Stimulated activated CD8-positive, alpha-beta memory T cell treated with anti-CD3 and anti-CD28 coated beads, Interleukin-7, amount 100 ng/mL, for 4 hours (primary cell): ENCODE data around the gene RNU1-1.
"Not testable (repeated sequence)": the region's sequence is repeated elsewhere in the genome, so short reads cannot be mapped to it uniquely, and the experiment has no call there.

Source experiments
- DNase-seq, 2 donors: peaks; one replicate each; pipeline ENCODE4 v3.0.0-alpha.2; 2020; ENCODE audit warnings: low read depth in 2 of 2

RNU1-1 gene

GRCh38 chr1:16521679-16522078, 7.6 kb upstream of the RNU1-1 start:
- not testable (repeated sequence) for DNase-seq

DNA sequence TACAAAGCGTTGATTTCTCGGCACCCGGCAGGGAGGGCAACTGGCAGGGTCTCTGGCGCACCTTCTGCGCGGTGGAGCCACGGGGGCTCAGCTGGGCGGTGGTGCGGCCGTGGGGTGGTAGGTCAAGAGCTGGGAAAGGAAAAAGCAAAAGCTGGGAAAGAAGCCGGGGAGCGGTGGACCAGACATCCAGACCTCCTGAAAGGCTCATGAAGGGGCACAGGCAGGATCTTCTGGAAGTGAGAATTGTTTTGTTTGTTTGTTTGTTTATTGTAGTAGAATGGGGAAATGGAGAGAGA, 7.2 kb upstream of the RNU1-1 start:
- no peak for DNase-seq

- not testable (repeated sequence) for DNase-seq
Observed at GRCh38 chr1:16520435-16521287, 6.6 kb upstream of the RNU1-1 start.

DNA sequence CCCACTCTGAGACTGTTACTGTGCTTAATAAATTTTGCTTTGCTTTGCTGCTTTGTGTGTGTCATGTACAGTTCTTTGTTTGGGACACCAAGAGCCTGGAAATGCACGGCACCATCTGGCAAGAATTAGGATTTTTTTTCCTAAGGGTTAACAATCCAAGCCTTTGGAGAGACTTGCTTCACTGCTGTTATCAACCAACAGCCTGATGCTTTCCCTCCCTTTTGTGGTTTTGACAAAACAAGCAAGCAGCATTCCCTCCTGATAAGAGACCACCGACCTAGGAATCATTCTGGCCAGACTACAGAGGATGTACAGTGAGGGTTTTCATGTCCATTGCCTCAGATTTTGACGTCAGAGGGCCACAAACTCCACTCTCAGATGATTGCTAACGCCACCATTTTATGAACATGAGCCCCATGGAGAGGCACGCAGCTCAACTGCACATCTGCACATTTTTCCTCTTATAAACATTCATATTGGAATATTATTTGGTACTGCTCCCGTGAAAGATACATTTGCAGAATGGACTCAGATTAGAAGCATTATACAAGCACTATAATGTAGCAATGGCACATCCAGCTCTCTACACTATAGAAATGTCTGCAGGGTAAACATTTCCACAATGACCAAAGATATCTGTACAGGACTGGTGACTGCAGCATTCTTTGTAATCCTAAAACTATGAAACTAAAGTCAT, 5.3 kb upstream of the RNU1-1 start:
- DNase-seq, result not testable (repeated sequence)

DNA sequence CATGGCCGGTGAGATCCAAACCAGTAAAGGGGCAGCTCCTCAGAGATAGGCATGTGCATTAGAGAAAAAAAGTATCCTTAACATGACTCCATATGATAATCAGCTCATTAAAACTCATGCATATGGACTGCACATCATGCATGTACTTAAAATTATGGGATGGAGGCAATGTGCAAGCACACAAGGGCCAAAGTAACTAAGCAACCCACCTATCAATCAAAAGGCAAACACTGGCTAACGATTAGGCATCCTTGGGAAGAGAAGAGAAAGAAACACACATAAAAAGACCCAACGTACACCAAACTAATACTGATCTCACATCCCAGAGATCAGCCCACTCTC, 4.8 kb upstream of the RNU1-1 start:
- not testable (repeated sequence) for DNase-seq

DNA sequence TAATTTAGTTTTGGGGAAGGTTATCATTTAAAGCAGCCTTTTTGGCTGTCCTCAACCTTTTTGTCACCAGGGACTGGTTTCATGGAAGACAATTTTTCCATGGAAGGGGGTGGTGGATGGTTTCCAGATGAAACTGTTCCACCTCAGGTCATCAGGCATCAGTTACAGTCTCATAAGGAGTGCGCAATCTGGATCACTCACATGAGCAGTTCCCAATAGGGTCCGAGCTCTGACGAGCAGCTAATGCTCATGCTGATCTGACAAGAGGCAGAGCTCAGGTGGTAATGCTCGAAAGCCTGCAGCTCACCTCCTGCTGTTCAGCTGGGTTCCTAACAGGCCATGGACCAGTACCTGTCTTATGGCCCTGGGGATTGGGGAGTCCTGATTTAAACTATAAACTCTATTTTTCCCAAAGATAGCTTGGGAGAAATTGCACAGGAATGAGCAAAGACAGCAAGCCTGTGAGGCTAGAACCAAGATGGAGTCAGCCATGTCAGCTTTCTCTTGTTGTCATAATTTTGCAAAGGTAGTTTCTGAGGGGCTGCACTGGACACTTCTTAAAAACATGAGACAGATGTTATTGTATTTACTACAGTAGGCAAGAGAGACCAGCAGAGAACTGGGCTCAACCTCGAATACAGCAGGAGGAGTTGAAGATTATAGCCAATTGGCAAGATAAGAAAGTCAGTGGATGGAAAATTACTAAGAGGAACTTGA, 2.8 kb upstream of the RNU1-1 start:
- not testable (repeated sequence) for DNase-seq

DNA sequence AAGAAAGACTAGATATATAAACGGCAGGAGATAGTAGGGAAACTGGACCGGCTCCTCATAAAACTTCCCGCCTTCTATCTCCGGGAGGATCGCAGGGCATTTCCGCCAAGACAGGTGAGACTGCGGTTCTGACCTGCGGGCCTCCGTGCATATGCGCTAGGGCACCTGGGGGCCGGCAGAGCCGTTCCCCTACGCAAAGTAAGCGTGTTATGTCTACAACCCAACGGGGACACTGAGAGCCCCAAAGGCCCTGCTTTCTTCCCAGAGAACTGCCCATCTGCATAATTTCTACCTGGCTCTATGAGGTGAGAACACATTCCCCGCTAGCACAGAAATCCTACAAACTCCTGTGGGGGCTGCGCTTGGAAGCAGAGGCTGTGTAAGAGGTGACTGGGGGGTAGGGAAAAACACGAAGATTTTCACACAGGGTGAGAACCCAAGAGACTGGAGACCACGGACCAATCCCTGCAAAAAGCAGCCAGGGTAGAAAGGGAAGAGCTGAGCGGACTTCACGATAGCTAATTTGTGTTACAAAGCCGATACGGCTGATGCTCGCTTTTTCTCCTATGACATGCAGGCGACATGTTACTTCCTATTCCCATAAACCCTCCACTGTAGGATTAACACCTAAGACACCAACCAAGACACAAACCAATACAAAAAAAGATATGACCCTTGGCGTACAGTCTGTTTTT, 526 bp downstream of the RNU1-1 start:
- peak; percentile 40 for DNase-seq

DNA sequence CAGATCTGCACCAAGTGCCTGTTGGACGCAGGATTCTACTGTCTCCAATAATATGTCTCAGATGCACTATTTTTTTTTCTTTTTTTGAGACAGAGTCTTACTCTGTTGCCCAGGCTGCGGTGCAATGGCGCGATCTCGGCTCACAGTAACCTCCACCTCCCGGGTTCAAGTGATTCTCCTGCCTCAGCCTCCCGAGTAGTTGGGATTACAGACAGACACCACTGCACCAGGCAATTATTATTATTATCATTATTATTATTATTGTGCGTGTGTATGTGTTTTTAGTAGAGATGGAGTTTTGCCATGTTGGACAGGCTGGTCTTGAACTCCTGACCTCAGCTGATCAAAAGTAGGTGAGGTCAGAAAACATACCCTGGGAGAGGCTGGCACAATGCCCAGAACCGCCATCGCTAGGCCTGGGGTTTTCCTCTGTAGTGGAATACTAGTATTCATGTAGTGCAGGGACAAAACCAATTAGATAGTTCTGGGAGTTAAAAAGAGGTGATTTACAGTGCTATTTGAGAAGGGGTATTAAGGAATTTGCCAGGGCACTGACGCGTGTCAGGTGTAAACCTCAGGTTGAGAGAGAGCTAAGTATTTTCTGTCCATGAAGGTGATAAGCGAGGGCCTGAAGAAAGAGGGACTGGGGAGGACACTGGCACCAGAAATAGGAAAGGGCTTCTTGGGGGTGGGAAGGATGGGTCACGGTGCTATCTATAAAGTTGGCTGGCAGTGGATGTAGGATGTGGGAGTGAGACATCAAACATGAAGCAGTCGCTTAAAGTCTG, 1.3 kb downstream of the RNU1-1 start:
- not testable (repeated sequence) for DNase-seq

DNA sequence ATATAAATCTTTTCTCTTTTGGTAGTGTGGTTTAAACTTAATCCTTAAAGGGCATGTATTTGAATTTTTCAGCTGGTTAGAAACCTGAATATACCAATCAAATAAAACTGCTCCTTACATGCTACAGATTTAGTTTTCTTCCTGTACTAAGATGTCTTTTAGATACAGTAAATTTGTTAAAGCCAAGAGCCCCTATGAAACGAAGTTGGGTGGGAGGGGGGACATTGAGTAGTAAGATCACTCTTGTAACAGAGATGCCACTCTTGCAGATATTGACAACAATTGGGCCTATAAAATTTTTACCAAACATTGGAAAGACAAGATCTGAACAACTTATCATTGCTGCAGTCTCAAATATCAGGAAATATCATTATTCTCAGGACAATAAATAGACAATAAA, 2.2 kb downstream of the RNU1-1 start:
- DNase-seq, result not testable (repeated sequence)

DNA sequence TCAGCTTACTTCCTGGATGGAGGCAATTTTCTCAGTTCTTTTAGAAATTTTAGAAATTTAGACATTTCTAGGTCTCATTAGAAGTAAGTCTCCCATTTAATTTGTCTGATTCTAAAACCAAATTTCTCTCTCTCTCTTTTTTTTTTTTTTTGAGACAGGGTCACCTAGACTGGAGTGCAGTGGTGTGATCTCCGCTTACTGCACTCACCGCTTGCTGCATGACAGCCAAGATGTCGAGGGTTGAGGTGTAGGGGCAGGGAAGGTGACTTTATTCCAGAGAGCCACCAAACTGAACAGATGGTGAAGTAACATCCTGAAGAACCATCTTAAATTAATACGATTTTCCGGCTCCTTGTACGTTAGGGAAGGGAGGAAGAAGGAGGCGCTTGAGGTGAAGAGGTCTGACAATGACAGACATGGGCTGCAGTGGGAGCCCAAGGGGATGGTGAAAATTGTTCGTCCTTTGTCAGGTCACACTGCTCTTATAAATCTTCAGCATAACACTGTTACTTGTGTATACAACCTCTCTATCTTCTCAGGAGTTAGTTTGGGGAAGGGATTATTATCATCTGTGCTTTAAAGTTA, 5.1 kb downstream of the RNU1-1 start:
- not testable (repeated sequence) for DNase-seq

- DNase-seq, result not testable (repeated sequence)
Observed at GRCh38 chr1:16506364-16507136, 7.5 kb downstream of the RNU1-1 start.

DNA sequence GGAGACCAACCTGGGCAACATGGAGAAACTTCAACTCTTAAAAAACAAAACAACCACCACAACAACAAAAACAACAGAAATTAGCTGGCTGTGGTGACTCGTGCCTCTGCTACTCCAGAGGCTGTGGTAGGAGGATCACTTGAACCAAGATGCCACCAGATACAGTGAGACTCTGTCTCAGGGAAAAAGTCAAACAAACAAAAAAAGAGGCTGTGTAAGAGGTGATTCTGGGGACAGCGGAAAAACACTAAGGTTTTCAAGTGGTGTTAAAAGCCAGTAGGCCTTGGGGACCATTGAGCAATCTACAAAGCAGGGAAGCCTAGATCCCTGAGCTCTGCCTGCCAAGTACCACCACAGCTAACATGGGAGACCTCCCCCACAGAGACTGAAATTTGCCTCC, 8.2 kb downstream of the RNU1-1 start:
- not testable (repeated sequence) for DNase-seq

GRCh38 chr1:16503494-16503893, 10.6 kb downstream of the RNU1-1 start:
- no peak for DNase-seq

GRCh38 chr1:16501446-16501845, 12.6 kb downstream of the RNU1-1 start:
- DNase-seq, result not testable (repeated sequence)

GRCh38 chr1:16500975-16501374, 13.1 kb downstream of the RNU1-1 start:
- DNase-seq, result not testable (repeated sequence)

DNA sequence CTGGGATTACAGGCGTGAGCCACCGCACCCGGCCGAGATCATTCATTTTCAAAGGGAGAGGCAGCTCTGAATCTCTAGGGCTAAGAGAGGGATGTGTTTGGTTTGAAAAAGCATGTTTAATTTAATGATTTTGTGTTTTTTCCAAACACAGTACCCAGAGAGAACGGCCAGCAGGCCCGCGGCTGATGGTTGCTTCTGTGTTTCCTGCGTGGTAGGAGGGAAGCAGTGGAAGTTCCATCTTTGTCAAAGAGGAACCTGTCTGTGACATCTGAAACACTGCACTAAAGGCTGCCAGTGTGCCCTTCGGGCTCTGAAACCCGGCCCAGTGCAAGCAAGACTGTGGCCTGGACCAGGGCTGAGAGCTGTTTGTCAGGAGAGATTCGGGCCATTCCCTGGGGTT, 13.6 kb downstream of the RNU1-1 start:
- DNase-seq, result not testable (repeated sequence)

DNA sequence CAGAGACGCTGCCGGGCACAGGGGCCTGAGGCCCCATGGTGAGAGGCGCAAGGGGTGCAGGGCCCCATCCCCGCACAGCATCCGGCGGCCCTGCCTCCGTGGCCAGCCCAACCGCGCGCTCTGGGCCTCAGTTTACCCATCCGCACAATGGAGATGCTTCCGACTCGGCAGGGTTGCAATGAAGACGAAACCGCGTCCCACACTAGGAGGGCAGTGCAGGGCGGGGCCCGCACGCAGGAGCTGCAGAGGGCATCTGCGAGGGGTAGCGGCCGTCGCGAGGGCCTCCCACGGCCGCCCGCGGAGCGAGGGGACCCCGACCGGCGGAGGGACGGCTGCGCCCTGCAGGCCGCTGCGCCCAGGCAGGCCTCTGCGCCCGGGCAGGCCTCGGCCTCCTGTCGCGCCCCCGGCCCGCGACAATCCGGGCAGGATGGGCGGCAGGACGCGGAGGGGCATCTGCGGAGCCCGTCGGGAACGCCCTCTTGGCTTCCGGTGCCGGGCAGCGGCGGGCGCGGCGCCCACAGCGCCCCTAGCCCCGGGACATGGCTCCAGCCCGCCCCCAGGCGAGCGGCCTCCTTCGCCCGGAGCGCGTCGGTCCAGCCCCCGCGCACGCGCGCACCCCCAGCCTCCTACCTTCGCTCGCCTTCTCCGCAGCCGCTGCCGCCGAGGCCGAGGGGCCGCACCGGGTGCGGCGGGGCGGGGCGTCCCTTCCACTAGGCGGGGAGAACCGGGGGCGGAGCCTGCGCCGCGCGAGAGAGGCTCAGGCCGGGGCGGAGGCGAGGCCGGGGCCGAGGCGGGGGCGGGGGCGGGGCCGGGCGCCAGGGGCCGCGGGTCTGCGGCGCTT, 15.3 kb downstream of the RNU1-1 start:
- peak; percentile 55 to 81 for DNase-seq

GRCh38 chr1:16498047-16498446, 16.0 kb downstream of the RNU1-1 start:
- not testable (repeated sequence) for DNase-seq

DNA sequence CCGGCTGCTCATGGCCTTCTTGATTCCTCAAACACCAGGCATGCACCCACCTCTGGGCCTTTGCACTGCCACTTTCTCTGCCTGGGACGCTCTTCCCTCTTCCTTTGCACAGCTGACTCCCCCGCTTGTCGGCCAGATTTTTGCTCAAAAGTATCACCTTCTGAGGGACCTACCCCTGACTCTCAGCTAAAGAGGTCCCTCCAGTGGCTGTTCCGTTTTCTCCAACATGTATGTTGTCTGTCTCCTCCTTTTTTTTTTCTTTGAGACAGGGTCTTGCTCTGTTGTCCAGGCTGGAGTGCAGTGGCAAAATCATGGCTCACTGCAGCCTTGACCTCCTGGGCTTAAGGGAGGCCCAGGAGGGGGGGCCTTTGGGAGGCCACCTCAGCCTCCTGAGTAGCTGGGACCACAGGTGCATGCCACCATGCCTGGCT, 16.6 kb downstream of the RNU1-1 start:
- not testable (repeated sequence) for DNase-seq
